ENCODE data around the gene TBPL1. TPM values are rescaled to one million over a fixed set of nuclear protein-coding genes. Genes with fewer than 3 reads are reported as not detected.

Gene TBPL1
- total RNA-seq, 2 experiments from 2014 or later: 30.9 to 37.8 TPM

- ATAC-seq: no peak
- intact Hi-C loops (cut with micrococcal nuclease): no loop called here
- H3K36me3 Mint-ChIP-seq (ENCODE audit: low read depth): no peaks in the 10 kb centered on the region
- H3K9me3 Mint-ChIP-seq: no peaks in the 10 kb centered on the region
- no peak overlapping the region for H3K27ac Mint-ChIP-seq
- H3K27me3 Mint-ChIP-seq: peaks cover 6% of the 10 kb centered on the region
- no peak for TF ChIP-seq CTCF (IDR thresholded peaks at IDR 0.05)
- DNase-seq: no peak
- POLR2A ChIA-PET: no interaction called here
- no peak overlapping the region for H3K4me3 Mint-ChIP-seq
- peaks cover 13% of the 10 kb centered on the region for H3K4me1 Mint-ChIP-seq (ENCODE audit: low read depth)
- CTCF ChIA-PET: interaction anchor here (1.0 kb wide), 1 partner anchor 83 kb away, joined by 4 read pairs; no protein-coding TSS in a partner anchor
These were observed 54.1 kb downstream of the TBPL1 start for GRCh38 chr6:134007077-134007476.

- Mint-ChIP-seq H3K4me3 (no peak overlapping the region), H3K36me3 (ENCODE audit: low read depth) (no peaks in the 10 kb centered on the region), H3K27me3 (peaks cover 3% of the 10 kb centered on the region), H3K4me1 (ENCODE audit: low read depth) (peaks cover 13% of the 10 kb centered on the region), H3K9me3 (no peaks in the 10 kb centered on the region), H3K27ac (no peak overlapping the region)
- POLR2A ChIA-PET: no interaction called here
- CTCF ChIA-PET: no interaction called here
- ATAC-seq (peak; percentile 51), DNase-seq (no peak)
- TF ChIP-seq CTCF (IDR thresholded peaks at IDR 0.05): no peak
- intact Hi-C loops (cut with micrococcal nuclease): no loop called here
These were observed 56.9 kb downstream of the TBPL1 start for GRCh38 chr6:134009876-134010275.

- ChIA-PET POLR2A (no interaction called here), CTCF (no interaction called here)
- peaks cover 3% of the 10 kb centered on the region for H3K27me3 Mint-ChIP-seq
- H3K9me3 Mint-ChIP-seq: no peaks in the 10 kb centered on the region
- H3K36me3 Mint-ChIP-seq (ENCODE audit: low read depth): no peaks in the 10 kb centered on the region
- intact Hi-C loops (cut with micrococcal nuclease): no loop called here
- H3K27ac Mint-ChIP-seq: no peak overlapping the region
- DNase-seq (no peak), ATAC-seq (no peak)
- no peak for TF ChIP-seq CTCF (IDR thresholded peaks at IDR 0.05)
- H3K4me3 Mint-ChIP-seq: no peak overlapping the region
- H3K4me1 Mint-ChIP-seq (ENCODE audit: low read depth): peaks cover 13% of the 10 kb centered on the region
These were observed 57.4 kb downstream of the TBPL1 start for GRCh38 chr6:134010400-134010799.

GRCh38 chr6:134010974-134011373 lies 58.0 kb downstream of the TBPL1 start:
- no peak for TF ChIP-seq CTCF (IDR thresholded peaks at IDR 0.05)
- peaks cover 2% of the 10 kb centered on the region for H3K27me3 Mint-ChIP-seq
- H3K36me3 Mint-ChIP-seq (ENCODE audit: low read depth): no peaks in the 10 kb centered on the region
- ATAC-seq (no peak), DNase-seq (no peak)
- peaks cover 13% of the 10 kb centered on the region for H3K4me1 Mint-ChIP-seq (ENCODE audit: low read depth)
- CTCF ChIA-PET: no interaction called here
- H3K4me3 Mint-ChIP-seq: no peak overlapping the region
- POLR2A ChIA-PET: no interaction called here
- intact Hi-C loops (cut with micrococcal nuclease): no loop called here
- H3K27ac Mint-ChIP-seq: no peak overlapping the region
- no peaks in the 10 kb centered on the region for H3K9me3 Mint-ChIP-seq

- Mint-ChIP-seq H3K4me1 (ENCODE audit: low read depth) (peaks cover 12% of the 10 kb centered on the region), H3K27me3 (peaks cover 2% of the 10 kb centered on the region), H3K27ac (no peak overlapping the region), H3K9me3 (no peaks in the 10 kb centered on the region), H3K4me3 (no peak overlapping the region), H3K36me3 (ENCODE audit: low read depth) (no peaks in the 10 kb centered on the region)
- POLR2A ChIA-PET: no interaction called here
- ATAC-seq (no peak), DNase-seq (no peak)
- CTCF ChIA-PET: interaction anchor here (1.5 to 3.0 kb wide), 2 partner anchors 32 to 49 kb away, joined by 3 to 10 read pairs; no protein-coding TSS in a partner anchor
- no peak for TF ChIP-seq CTCF (IDR thresholded peaks at IDR 0.05)
- intact Hi-C loops (cut with micrococcal nuclease): no loop called here
These were observed 61.6 kb downstream of the TBPL1 start for GRCh38 chr6:134014588-134015137.
